ENCODE data around the gene ANXA2.

The ANXA2 gene

DNA sequence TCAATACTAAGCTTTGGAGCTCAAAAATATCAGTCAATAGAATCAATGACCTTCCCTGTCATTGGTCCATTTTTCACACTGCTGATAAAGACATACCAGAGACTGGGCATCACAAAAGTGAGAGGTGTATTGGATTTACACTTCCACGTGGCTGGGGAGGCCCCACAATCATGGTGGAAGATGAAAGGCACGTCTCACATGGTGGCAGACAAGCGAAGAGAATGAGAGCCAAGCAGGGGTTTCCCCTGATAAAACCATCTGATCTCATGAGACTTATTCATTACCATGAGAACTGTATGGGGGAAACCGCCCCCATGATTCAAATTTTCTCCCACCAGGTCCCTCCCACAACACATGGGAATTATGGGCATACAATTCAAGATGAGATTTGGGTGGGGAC lies 81.9 kb downstream of the ANXA2 start:
- peak in 1 of 2 donors; percentile 1 for DNase-seq (ENCODE audit: low read depth in 1 of 2, low spot score in 1 of 2)

DNA sequence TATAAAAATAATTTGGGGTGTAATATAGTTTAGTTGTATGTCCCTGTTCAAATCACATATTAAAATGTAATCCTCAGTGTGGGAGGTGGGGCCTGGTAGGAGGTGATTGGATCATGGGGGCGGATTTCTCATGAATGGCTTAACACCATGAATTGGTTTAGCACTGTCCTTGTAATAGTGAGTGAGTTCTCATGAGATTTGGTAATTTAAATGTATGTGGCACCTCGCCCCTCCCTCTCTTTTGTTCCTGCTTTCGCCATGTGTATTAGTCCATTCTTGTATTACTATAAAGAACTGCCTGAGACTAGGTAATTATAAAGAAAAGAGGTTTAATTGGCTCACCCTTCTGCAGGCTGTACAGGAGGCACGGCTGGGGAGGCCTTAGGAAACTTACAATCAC lies 83.9 kb downstream of the ANXA2 start:
- DNase-seq (ENCODE audit: low read depth in 1 of 2, low spot score in 1 of 2), result no peak

DNA sequence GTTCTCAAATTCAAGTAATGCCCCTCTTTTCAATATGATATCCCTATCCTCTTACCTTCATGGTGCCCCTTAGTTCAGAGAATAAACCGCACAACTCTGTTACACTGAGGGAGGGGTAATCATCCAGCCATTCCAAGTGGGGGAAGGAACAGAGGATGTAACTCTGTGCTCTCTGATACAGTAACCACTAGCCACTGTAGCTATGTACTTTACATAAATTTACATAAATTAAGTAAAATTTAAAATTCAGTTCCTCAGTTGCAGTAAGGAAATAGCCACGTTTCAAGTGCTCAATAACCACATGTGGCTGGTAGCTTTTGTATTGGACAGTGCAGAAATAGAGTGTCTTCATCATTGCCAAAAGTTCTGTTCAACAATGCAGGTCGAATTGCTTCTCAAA lies 90.8 kb downstream of the ANXA2 start:
- DNase-seq (ENCODE audit: low read depth in 1 of 2, low spot score in 1 of 2), result no peak

GRCh38 chr15:60301024-60301423 lies 96.8 kb downstream of the ANXA2 start:
- no peak for DNase-seq (ENCODE audit: low read depth in 1 of 2, low spot score in 1 of 2)

GRCh38 chr15:60299452-60300047 lies 98.2 kb downstream of the ANXA2 start:
- DNase-seq (ENCODE audit: low read depth in 1 of 2, low spot score in 1 of 2), result no peak

All from activated CD4-positive, alpha-beta T cell treated with anti-CD3 and anti-CD28 coated beads, Interleukin-2, amount 50 U/mL, for 24 hours (primary cell).